ENCODE measurements around the gene DGKD.
A peak's percentile ranks its signal among the peaks of the same experiment; 100 is the strongest.

Gene DGKD

DNA sequence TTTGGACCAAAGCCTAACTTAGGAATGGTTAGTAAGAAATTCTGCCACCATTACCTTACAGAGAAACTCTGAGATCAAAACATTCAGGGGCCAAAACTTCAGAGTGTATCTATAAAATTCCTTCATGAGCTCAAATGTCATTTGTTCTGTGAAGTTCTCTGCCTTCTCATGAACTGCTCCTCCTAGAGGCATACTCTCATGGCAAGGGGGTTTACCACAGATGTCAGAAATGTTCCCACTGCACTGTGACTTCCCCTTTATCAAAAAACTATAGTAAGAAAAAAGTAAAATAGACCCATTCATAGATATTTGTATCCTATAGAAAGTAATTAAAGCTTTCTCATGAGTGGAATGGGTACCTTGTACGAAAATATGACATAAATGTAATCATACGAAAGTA is 143.8 kb downstream of the DGKD start:
- no peak for DNase-seq (ENCODE audit: low read depth)

DNA sequence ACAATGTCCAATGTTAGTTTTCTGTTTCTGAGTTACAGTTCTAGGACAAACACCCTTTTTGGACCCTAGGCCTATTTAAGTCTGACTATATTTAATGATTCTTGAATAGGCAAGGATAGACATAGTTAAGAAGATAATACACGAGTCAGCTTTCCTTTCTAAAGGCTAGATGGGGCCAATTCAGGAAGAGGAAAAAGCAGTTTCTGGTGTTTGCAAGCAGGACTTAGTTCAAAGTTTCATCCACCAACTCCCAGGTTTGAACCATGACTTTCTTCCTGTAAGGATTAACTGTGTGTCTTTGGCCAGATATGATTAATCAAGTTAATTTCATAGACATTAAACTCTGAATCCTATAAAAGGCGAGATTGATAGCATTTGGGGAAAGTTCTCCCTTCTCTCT is 145.6 kb downstream of the DGKD start:
- no peak for DNase-seq (ENCODE audit: low read depth)

- DNase-seq (ENCODE audit: low read depth), result peak; percentile 70
These were observed 147.1 kb downstream of the DGKD start for GRCh38 chr2:233501198-233502076.

DNA sequence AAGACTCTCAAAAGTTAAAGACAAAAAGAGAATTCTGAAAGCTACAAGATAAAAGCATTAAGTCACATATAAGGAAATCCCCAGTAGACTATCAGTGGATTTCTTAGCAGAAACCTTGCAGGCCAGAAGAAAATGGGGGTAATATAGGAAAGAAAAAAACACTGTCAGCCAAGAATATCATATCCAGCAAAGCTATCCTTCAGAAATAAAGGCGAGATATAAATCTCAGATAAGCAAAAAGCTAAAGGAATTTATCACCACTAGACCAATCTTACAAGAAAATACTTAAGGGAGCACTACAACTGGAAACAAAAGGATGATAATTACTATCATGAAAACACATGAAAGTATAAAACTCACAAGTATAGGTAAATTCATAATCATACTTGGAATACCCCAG is 149.2 kb downstream of the DGKD start:
- no peak for DNase-seq (ENCODE audit: low read depth)

DNA sequence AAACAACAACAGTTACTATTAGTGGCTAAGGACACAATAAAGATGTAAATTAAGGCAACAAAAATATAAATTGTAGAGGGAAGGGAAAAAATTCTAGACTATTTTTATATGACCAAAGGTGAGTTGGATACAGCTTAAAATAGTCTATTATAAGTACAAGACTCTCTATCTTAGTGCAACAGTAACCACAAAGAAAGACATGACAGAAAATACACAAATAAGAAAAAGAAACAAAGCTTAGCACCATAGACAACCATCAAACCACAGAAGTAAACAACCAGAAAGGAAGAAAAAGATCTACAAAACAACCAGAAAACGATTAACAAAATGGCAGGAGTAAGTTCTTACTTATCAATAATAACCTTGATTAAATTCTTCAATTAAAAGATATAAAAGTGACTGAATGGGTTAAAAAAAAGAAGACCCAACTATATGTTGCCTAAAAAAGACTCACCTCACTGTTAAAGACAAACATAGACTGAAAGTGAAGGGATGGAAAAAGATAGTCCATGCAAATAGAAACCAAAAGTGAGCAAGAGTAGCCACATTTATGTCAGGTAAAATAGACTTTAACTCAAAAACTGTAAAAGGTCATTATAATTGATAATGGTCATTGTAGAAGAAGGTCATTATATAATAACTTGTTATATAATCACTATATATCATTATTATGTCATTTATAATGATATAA is 149.8 kb downstream of the DGKD start:
- DNase-seq (ENCODE audit: low read depth), result no peak

- no peak for DNase-seq (ENCODE audit: low read depth)
These were observed 159.8 kb downstream of the DGKD start for GRCh38 chr2:233513953-233514655.

DNA sequence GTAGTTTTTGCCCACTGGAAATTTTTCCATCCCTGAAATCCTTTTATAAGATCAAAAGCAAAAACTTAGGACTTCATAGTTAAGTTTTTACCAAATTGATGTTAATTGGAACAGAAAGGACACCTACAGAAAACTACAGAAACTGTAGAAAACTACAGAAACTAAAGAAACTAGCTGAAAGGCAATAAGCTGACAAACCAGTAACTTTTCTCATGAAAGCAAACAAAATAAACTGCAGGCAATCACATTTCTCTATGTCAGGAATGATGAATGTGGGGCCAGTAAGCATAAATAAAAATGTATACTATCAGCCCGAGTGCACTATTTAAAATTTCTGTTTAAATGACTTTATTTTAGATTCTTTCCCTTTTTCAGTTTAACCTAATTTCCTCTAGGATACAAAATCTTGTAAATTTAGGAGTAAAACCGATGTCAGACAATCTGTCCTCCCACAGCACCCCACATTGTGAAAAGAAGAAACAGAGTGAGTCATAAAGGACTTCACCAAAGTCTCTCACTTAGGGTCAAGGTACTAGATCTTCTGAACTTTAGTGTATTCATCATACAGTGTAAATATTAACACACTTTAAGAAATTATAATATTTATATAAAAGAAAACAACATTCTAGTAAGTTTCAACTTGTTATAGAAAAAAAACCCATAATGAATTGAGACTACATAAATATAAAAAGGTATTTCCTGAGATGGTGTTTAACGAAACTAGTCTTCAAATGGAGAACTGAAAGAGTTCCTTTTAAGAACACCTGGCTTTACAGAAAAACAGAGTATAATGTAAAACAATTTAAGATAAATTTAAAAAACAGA is 165.7 kb downstream of the DGKD start:
- DNase-seq (ENCODE audit: low read depth), result no peak
